Measurements from ENCODE around the gene GNPNAT1.

The GNPNAT1 gene

GRCh38 chr14:52833891-52834290 lies 42.5 kb upstream of the GNPNAT1 start:
- TF ChIP-seq CTCF (conservative IDR thresholded peaks at IDR 0.05; ENCODE audit: low read depth, low read length) = no peak
- DNase-seq (ENCODE audit: low read depth) = no peak
- H3K4me3 ChIP-seq (ENCODE audit: low read length) = no peak overlapping the region

GRCh38 chr14:52829527-52830185 lies 38.2 kb upstream of the GNPNAT1 start:
- DNase-seq (ENCODE audit: low read depth) = no peak
- no peak overlapping the region for H3K4me3 ChIP-seq (ENCODE audit: low read length)
- TF ChIP-seq CTCF (conservative IDR thresholded peaks at IDR 0.05; ENCODE audit: low read depth, low read length) = no peak

DNA sequence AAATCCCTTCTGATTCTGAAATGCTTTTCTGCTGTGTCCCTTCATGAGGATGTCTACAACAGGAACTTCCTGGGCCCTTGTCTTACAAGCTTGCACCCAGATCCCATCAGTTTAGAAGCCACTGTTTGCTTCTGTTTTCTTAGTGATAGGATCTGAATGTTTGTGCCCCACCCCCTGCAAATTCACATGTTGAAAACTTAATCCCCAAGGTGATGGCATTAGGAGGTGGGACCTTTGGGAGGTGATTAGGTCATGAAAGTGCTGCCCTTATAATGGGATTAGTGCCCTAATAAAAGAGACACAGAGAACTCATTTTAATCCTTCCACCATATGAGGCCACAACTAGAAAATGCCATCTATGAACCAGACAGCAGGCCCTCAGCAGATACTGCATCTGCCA lies 36.0 kb upstream of the GNPNAT1 start:
- no peak for TF ChIP-seq CTCF (conservative IDR thresholded peaks at IDR 0.05; ENCODE audit: low read depth, low read length)
- no peak overlapping the region for H3K4me3 ChIP-seq (ENCODE audit: low read length)
- no peak for DNase-seq (ENCODE audit: low read depth)

DNA sequence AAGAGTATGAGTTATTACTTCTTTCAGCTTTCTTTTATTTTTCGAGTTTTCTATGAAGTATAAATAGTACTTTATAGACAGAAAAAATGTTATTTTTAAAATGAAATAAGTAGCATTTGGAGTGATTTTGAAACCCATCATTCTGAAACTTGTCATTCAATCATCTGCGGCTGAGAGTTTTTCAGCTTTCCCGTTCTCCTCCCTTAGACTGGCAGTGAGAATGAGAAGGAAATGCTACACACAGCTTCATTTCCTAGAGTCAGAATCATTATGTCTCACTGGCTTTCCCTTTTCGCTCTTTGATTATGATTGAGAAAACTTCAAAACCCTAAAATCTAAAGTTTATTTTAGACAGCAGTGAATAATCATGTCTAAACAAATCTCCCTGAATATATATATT lies 33.7 kb upstream of the GNPNAT1 start:
- no peak for DNase-seq (ENCODE audit: low read depth)

GRCh38 chr14:52824462-52824861 lies 33.1 kb upstream of the GNPNAT1 start:
- no peak overlapping the region for H3K4me3 ChIP-seq (ENCODE audit: low read length)
- no peak for TF ChIP-seq CTCF (conservative IDR thresholded peaks at IDR 0.05; ENCODE audit: low read depth, low read length)
- no peak for DNase-seq (ENCODE audit: low read depth)

More for the DNA sequence above, 33.7 kb upstream of the GNPNAT1 start:
- no peak overlapping the region for H3K4me3 ChIP-seq (ENCODE audit: low read length)
- TF ChIP-seq CTCF (conservative IDR thresholded peaks at IDR 0.05; ENCODE audit: low read depth, low read length) = no peak

DNA sequence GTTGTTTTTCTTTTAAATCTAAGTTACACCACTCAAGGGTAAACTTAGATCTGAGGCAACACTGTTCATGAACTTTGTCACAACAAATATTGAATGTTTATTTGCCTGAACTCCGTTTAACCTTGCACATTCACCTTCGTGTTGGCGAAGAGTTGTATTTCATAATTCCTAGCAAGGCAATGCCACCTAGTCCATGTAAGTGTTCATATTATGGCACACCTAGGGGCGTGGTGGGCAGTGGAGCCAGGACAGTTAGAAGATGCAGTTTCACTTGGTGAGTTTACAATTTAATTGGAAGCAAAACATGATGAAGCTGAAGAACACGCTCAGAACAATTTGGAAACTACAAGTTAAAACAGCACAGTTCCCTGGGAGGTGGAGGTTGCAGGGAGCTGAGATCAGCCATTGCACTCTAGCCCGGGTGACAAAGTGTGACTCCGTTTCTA lies 30.4 kb upstream of the GNPNAT1 start:
- TF ChIP-seq CTCF (conservative IDR thresholded peaks at IDR 0.05; ENCODE audit: low read depth, low read length) = no peak
- no peak overlapping the region for H3K4me3 ChIP-seq (ENCODE audit: low read length)
- no peak for DNase-seq (ENCODE audit: low read depth)

- no peak for TF ChIP-seq CTCF (conservative IDR thresholded peaks at IDR 0.05; ENCODE audit: low read depth, low read length)
- no peak for DNase-seq (ENCODE audit: low read depth)
Observed at GRCh38 chr14:52808101-52808500, 16.7 kb upstream of the GNPNAT1 start.

More at GRCh38 chr14:52808101-52808500, 16.7 kb upstream of the GNPNAT1 start:
- H3K4me3 ChIP-seq (ENCODE audit: low read length) = no peak overlapping the region
